HepG2 (cell line): ENCODE measurements around the gene SIK3. TPM values are rescaled to one million over a fixed set of nuclear protein-coding genes. Genes with fewer than 3 reads are reported as not detected.

Experiments
- CBX2 ChIP-seq, 2 experiments: fragments of 200-600 bp in 1 of 2; sonication (generic); formaldehyde crosslinking in 1 of 2; IDR thresholded peaks; 2 replicates each; pipeline versions ENCODE4 v1.7.0 to v1.8.1; 2018 to 2022; ENCODE audit warnings: low read depth in 2 of 2, low read length in 1 of 2, mild to moderate bottlenecking in 1 of 2, missing genetic modification reagents in 1 of 2
- EED ChIP-seq: sonication (generic); formaldehyde crosslinking; IDR thresholded peaks from 2 replicates; pipeline ENCODE4 v1.5.0; 2020; ENCODE audit warnings: mild to moderate bottlenecking, missing genetic modification reagents
- ETV5 ChIP-seq: IDR thresholded peaks from 2 replicates; pipeline ENCODE4 v1.6.1; 2018; ENCODE audit warnings: missing biosample characterization, missing genetic modification reagents, inconsistent platforms, borderline replicate concordance
- MED8 ChIP-seq: sonication (generic); formaldehyde crosslinking; IDR thresholded peaks from 2 replicates; pipeline ENCODE4 v1.8.1; 2023; ENCODE audit warnings: mild to moderate bottlenecking, missing genetic modification reagents; ENCODE audit not compliant: insufficient replicate concordance
- MEF2D ChIP-seq: sonication (generic); formaldehyde crosslinking; IDR thresholded peaks from 2 replicates; pipeline ENCODE4 v1.5.1; 2020; ENCODE audit warnings: mild to moderate bottlenecking, missing genetic modification reagents
- PPARG ChIP-seq: conservative IDR thresholded peaks from 2 replicates; pipeline ENCODE4 v1.6.1; 2016; ENCODE audit warnings: missing biosample characterization, missing genetic modification reagents
- SMAD3 ChIP-seq: sonication (generic); formaldehyde crosslinking; IDR thresholded peaks from 2 replicates; pipeline ENCODE4 v1.4.0; 2020; ENCODE audit warnings: missing genetic modification reagents
- ZNF124 ChIP-seq: sonication (generic); formaldehyde crosslinking; IDR thresholded peaks from 2 replicates; pipeline ENCODE4 v1.4.0; 2020; ENCODE audit warnings: missing genetic modification reagents
- ZNF772 ChIP-seq: sonication (generic); formaldehyde crosslinking; IDR thresholded peaks from 2 replicates; pipeline ENCODE4 v1.5.0; 2020; ENCODE audit warnings: mild to moderate bottlenecking, missing genetic modification reagents
- polyA plus RNA-seq, 8 experiments: library from polyadenylated mRNA; depleted of rRNA in 3 of 8; stranded (reverse) in 7 of 8; unstranded in 1 of 8; fragments of >200 nt; fragmentation: Illumina TruSeq in 4 of 8; extraction: Trizol in 4 of 8; gene quantifications; 2 replicates each; pipeline versions ENCODE4 v1.2.1 to v1.2.3, GENCODE V29; 2011 to 2016; ENCODE audit warnings: low read depth in 4 of 8, missing spikeins in 1 of 8, mixed read lengths in 1 of 8; ENCODE audit not compliant: insufficient read depth in 1 of 8
- total RNA-seq, 5 experiments: library from RNA; depleted of rRNA; stranded (reverse); fragments of >200 nt; fragmentation: Illumina TruSeq; extraction: Trizol; gene quantifications; 2 replicates each; pipeline ENCODE4 v1.2.3, GENCODE V29; 2016; ENCODE audit warnings: low read depth in 1 of 5
- TF ChIP-seq, protein P1 (sequence below): sonication (generic); formaldehyde crosslinking; IDR thresholded peaks from 2 replicates; pipeline ENCODE4 v1.4.0; 2020; ENCODE audit warnings: missing genetic modification reagents; ENCODE audit errors: not compliant biosample characterization
- TF ChIP-seq, protein P2 (sequence below), 2 experiments: sonication (generic) in 1 of 2; formaldehyde crosslinking in 1 of 2; IDR thresholded peaks; 2 replicates each; pipeline versions ENCODE4 v1.4.0 to v1.6.1; 2016 to 2020; ENCODE audit warnings: borderline replicate concordance in 1 of 2, low read depth in 1 of 2, mild to moderate bottlenecking in 1 of 2, missing genetic modification reagents in 1 of 2
- TF ChIP-seq, protein P3 (sequence below): sonication (generic); formaldehyde crosslinking; IDR thresholded peaks from 2 replicates; pipeline ENCODE4 v1.8.0; 2022; ENCODE audit warnings: mild to moderate bottlenecking, missing genetic modification reagents, borderline replicate concordance
- TF ChIP-seq, protein P4 (sequence below): IDR thresholded peaks from 2 replicates; pipeline ENCODE4 v1.6.1; 2012; ENCODE audit warnings: inconsistent platforms
- TF ChIP-seq, protein P5 (sequence below): sonication (generic); formaldehyde crosslinking; IDR thresholded peaks from 2 replicates; pipeline ENCODE4 v1.4.0; 2020; ENCODE audit warnings: missing genetic modification reagents, mild to moderate bottlenecking, borderline replicate concordance
- TF ChIP-seq, protein P6 (sequence below): sonication (generic); formaldehyde crosslinking; IDR thresholded peaks from 2 replicates; pipeline ENCODE4 v1.8.1; 2023; ENCODE audit warnings: mild to moderate bottlenecking, moderate library complexity, missing genetic modification reagents

SIK3 gene
- total and polyA plus RNA-seq, 2 of the 13 experiments (the other 11 are each of a cell fraction or from before 2014, with no cell fraction given), result 5.7 to 9.8 TPM

DNA sequence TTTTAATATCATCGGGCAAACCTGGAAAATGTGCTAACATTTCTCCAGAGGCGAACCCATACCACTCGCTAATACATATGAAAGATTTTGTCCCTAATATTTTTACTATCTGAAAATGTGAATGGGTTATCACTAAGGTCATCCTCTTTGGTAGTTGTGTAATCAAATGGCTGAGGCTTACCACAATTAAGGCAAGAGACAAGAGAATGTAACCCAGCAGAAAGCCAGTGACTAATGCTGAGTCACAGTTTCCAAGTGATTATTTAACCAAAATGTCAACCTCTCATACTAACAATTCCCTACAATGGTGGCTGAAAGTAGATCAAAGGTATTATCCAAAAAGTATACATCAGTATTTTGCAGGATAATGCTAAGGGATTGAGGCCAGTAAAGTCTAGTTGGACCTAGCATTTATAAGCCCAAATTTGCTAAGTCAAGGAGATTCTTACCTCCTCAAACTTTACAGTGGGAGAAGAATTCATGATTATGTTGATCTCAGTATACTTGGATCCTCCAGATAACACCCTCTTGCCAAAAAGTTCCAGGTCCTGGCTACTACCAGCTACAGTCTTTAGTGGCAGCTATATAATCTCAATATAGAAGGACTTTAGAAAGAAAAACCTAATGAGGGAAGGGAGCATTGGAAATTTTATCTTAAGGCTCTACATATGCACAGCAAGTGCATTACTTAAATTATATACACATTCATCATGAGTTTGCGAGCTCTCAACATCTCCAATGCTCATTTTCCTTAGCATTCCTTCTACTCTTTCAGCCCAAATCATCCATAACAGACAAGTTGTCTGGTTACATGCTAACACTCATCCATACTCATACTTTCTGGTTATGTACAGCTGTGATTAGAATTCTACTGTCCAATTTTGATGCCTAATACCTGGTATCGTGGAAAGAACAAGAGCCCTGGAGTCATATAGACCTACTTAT lies 25.4 kb downstream of the SIK3 start (continued):
- TF ChIP-seq, protein P1, sequence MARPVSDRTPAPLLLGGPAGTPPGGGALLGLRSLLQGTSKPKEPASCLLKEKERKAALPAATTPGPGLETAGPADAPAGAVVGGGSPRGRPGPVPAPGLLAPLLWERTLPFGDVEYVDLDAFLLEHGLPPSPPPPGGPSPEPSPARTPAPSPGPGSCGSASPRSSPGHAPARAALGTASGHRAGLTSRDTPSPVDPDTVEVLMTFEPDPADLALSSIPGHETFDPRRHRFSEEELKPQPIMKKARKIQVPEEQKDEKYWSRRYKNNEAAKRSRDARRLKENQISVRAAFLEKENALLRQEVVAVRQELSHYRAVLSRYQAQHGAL (CRISPR knock-in tag), result no peak
- TF ChIP-seq, protein P2, sequence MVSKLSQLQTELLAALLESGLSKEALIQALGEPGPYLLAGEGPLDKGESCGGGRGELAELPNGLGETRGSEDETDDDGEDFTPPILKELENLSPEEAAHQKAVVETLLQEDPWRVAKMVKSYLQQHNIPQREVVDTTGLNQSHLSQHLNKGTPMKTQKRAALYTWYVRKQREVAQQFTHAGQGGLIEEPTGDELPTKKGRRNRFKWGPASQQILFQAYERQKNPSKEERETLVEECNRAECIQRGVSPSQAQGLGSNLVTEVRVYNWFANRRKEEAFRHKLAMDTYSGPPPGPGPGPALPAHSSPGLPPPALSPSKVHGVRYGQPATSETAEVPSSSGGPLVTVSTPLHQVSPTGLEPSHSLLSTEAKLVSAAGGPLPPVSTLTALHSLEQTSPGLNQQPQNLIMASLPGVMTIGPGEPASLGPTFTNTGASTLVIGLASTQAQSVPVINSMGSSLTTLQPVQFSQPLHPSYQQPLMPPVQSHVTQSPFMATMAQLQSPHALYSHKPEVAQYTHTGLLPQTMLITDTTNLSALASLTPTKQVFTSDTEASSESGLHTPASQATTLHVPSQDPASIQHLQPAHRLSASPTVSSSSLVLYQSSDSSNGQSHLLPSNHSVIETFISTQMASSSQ (IDR thresholded peaks at IDR 0.05; ENCODE audit: low read depth), result peak; percentile 78
- TF ChIP-seq, protein P2 (CRISPR knock-in tag; IDR thresholded peaks at IDR 0.05; ENCODE audit: borderline replicate concordance), result peak; percentile 91; the same call in 1 of the 2 replicates
- TF ChIP-seq, protein P3, sequence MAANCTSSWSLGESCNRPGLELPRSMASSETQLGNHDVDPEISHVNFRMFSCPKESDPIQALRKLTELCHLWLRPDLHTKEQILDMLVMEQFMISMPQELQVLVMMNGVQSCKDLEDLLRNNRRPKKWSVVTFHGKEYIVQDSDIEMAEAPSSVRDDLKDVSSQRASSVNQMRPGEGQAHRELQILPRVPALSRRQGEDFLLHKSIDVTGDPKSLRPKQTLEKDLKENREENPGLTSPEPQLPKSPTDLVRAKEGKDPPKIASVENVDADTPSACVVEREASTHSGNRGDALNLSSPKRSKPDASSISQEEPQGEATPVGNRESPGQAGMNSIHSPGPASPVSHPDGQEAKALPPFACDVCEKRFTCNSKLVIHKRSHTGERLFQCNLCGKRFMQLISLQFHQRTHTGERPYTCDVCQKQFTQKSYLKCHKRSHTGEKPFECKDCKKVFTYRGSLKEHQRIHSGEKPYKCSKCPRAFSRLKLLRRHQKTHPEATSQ (CRISPR knock-in tag), result no peak
- TF ChIP-seq SMAD3 (peak; percentile 42; the same call in 1 of the 2 replicates), ZNF772 (CRISPR knock-in tag) (no peak), ZNF124 (CRISPR knock-in tag) (no peak), ETV5 (CRISPR knock-in tag) (peak; percentile 38; the same call in 1 of the 2 replicates), PPARG (CRISPR knock-in tag) (peak; percentile 99), MED8 (CRISPR knock-in tag) (no peak), EED (no peak), CBX2 (IDR thresholded peaks at IDR 0.05; ENCODE audit: low read depth, low read length) (no peak), CBX2 (CRISPR knock-in tag; IDR thresholded peaks at IDR 0.05; ENCODE audit: low read depth) (no peak), MEF2D (peak; percentile 48; the same call in 1 of the 2 replicates)
- TF ChIP-seq, protein P4, sequence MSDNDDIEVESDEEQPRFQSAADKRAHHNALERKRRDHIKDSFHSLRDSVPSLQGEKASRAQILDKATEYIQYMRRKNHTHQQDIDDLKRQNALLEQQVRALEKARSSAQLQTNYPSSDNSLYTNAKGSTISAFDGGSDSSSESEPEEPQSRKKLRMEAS, result no peak
- TF ChIP-seq, protein P5, sequence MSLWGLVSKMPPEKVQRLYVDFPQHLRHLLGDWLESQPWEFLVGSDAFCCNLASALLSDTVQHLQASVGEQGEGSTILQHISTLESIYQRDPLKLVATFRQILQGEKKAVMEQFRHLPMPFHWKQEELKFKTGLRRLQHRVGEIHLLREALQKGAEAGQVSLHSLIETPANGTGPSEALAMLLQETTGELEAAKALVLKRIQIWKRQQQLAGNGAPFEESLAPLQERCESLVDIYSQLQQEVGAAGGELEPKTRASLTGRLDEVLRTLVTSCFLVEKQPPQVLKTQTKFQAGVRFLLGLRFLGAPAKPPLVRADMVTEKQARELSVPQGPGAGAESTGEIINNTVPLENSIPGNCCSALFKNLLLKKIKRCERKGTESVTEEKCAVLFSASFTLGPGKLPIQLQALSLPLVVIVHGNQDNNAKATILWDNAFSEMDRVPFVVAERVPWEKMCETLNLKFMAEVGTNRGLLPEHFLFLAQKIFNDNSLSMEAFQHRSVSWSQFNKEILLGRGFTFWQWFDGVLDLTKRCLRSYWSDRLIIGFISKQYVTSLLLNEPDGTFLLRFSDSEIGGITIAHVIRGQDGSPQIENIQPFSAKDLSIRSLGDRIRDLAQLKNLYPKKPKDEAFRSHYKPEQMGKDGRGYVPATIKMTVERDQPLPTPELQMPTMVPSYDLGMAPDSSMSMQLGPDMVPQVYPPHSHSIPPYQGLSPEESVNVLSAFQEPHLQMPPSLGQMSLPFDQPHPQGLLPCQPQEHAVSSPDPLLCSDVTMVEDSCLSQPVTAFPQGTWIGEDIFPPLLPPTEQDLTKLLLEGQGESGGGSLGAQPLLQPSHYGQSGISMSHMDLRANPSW (CRISPR knock-in tag), result no peak; the same call in 1 of the 2 replicates
- TF ChIP-seq, protein P6, sequence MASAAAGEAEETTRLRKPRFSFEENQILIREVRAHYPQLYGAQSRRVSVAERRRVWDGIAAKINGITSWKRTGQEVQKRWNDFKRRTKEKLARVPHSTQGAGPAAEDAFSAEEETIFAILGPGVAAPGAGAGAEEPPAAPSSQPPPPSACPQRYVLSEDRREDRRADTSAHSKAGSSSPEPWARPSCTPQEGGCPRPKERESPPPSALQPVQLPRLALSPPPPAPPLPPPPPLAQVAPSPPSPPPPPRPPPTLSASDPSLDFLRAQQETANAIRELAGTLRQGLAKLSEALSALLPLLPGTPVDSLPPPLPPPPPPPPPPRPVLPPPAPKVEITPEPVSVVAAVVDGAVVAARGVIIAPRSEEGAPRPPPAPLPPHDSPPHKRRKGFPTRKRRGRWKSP, result no peak; the same call in 1 of the 2 replicates
